Liver (tissue), 9 donors: ENCODE measurements around the gene MYOM1. TPM values are rescaled to one million over a fixed set of nuclear protein-coding genes. Genes with fewer than 3 reads are reported as not detected.

Experiments
- DNase-seq: peaks from one replicate; pipeline ENCODE4 v3.0.0-alpha.2; 2017; ENCODE audit warnings: low spot score
- H3K27ac ChIP-seq, 2 donors: one replicate each; pipeline ENCODE4 v1.7.0; 2013; ENCODE audit warnings: inconsistent platforms in 2 of 2, low read length in 2 of 2, control low read depth in 1 of 2, low read depth in 1 of 2, mild to moderate bottlenecking in 1 of 2
- H3K27me3 ChIP-seq, 4 donors: one replicate each; pipeline versions ENCODE4 v1.6.1 to v1.7.0; 2013; ENCODE audit warnings: low read length in 3 of 4, inconsistent platforms in 1 of 4, mild to moderate bottlenecking in 1 of 4, moderate library complexity in 1 of 4; ENCODE audit not compliant: control insufficient read depth in 4 of 4, insufficient read depth in 4 of 4
- H3K36me3 ChIP-seq, 4 donors: one replicate each; pipeline versions ENCODE4 v1.6.1 to v1.7.0; 2013; ENCODE audit warnings: low read length in 3 of 4, mild to moderate bottlenecking in 3 of 4, low read depth in 1 of 4, moderate library complexity in 1 of 4; ENCODE audit not compliant: control insufficient read depth in 4 of 4, insufficient read depth in 3 of 4
- H3K4me1 ChIP-seq, 4 donors: one replicate each; pipeline versions ENCODE4 v1.6.1 to v1.7.0; 2013; ENCODE audit warnings: low read length in 3 of 4, mild to moderate bottlenecking in 3 of 4, moderate library complexity in 1 of 4; ENCODE audit not compliant: control insufficient read depth in 4 of 4, insufficient read depth in 4 of 4
- H3K4me3 ChIP-seq, 3 donors: one replicate each; pipeline versions ENCODE4 v1.6.1 to v1.7.0; 2013; ENCODE audit warnings: low read length in 3 of 3, control low read depth in 1 of 3, low read depth in 1 of 3, mild to moderate bottlenecking in 1 of 3
- H3K9ac ChIP-seq, 2 donors: one replicate each; pipeline ENCODE4 v1.7.0; 2013; ENCODE audit warnings: low read length in 2 of 2, mild to moderate bottlenecking in 2 of 2, moderate library complexity in 2 of 2, control low read depth in 1 of 2, low read depth in 1 of 2
- H3K9me3 ChIP-seq, 4 donors: one replicate each; pipeline versions ENCODE4 v1.6.1 to v1.7.0; 2013; ENCODE audit warnings: low read length in 3 of 4; ENCODE audit not compliant: control insufficient read depth in 4 of 4
- ATF3 ChIP-seq: IDR thresholded peaks from 2 replicates; pipeline ENCODE4 v1.6.1; 2016; ENCODE audit warnings: antibody characterized with exemption
- CTCF ChIP-seq: fragments of 150-350 bp; IDR thresholded peaks from 2 replicates; pipeline ENCODE4 v1.5.1; 2017; ENCODE audit warnings: improper control_type of control experiment, low read depth, low read length; ENCODE audit not compliant: missing input control
- FOXA1 ChIP-seq: IDR thresholded peaks from 2 replicates; pipeline ENCODE4 v1.6.1; 2016; ENCODE audit warnings: antibody characterized with exemption
- FOXA2 ChIP-seq: IDR thresholded peaks from 2 replicates; pipeline ENCODE4 v1.6.1; 2016; ENCODE audit warnings: antibody characterized with exemption
- HNF4A ChIP-seq, 2 donors: conservative IDR thresholded peaks; 2 replicates each; pipeline ENCODE4 v1.6.1; 2016; ENCODE audit warnings: antibody characterized with exemption in 2 of 2, mild to moderate bottlenecking in 2 of 2
- HNF4G ChIP-seq: IDR thresholded peaks from 2 replicates; pipeline ENCODE4 v1.6.1; 2016; ENCODE audit warnings: antibody characterized with exemption
- JUND ChIP-seq, 2 donors: IDR thresholded peaks; 2 replicates each; pipeline ENCODE4 v1.6.1; 2016; ENCODE audit warnings: antibody characterized with exemption in 2 of 2
- MAX ChIP-seq: IDR thresholded peaks from 2 replicates; pipeline ENCODE4 v1.6.1; 2016; ENCODE audit warnings: antibody characterized with exemption
- RAD21 ChIP-seq, 2 donors: IDR thresholded peaks; 2 replicates each; pipeline ENCODE4 v1.6.1; 2016; ENCODE audit warnings: antibody characterized with exemption in 2 of 2, mild to moderate bottlenecking in 2 of 2
- REST ChIP-seq: IDR thresholded peaks from 2 replicates; pipeline ENCODE4 v1.6.1; 2016; ENCODE audit warnings: antibody characterized with exemption, mild to moderate bottlenecking
- RXRA ChIP-seq, 2 donors: IDR thresholded peaks; 2 replicates each; pipeline ENCODE4 v1.6.1; 2017 to 2018; ENCODE audit warnings: antibody characterized with exemption in 2 of 2, mild to moderate bottlenecking in 1 of 2
- SP1 ChIP-seq: IDR thresholded peaks from 2 replicates; pipeline ENCODE4 v1.6.1; 2018; ENCODE audit warnings: antibody characterized with exemption, mild to moderate bottlenecking
- TAF1 ChIP-seq: conservative IDR thresholded peaks from 2 replicates; pipeline ENCODE4 v1.6.1; 2016; ENCODE audit warnings: antibody characterized with exemption, mild to moderate bottlenecking
- YY1 ChIP-seq: IDR thresholded peaks from 2 replicates; pipeline ENCODE4 v1.6.1; 2016; ENCODE audit warnings: antibody characterized with exemption, mild to moderate bottlenecking
- ZBTB33 ChIP-seq: IDR thresholded peaks from 2 replicates; pipeline ENCODE4 v1.6.1; 2016; ENCODE audit warnings: antibody characterized with exemption
- WGBS: extraction: QIAGEN DNeasy Blood & Tissue Kit; methylation state at CpG from one replicate; pipeline ENCODE4 v1.1.7; 2013; 5-methylcytosine and 5-hydroxymethylcytosine counted together
- polyA plus RNA-seq, 2 donors: library from polyadenylated mRNA; stranded (reverse) in 1 of 2; unstranded in 1 of 2; fragments of 200-250 nt in 1 of 2; fragments of >200 nt in 1 of 2; fragmentation: Nextera tagmentation in 1 of 2; extraction: Ambion mirVana in 1 of 2; gene quantifications; one replicate each; pipeline versions ENCODE4 v1.2.1 to v1.2.3, GENCODE V29; 2013 to 2015
- total RNA-seq, 2 donors: library from RNA; depleted of rRNA; stranded (reverse); fragments of >200 nt; gene quantifications; one replicate each; pipeline ENCODE4 v1.2.3, GENCODE V29; 2014
- donor health status: healthy.
- donor health status: healthy.
- donor health status: healthy.
- donor health status: healthy.
- donor health status: healthy.

Gene MYOM1
- total and polyA plus RNA-seq, 4 donors = 10.1 to 48.4 (median 21.3) TPM

- WGBS = 90% methylated on average over 8 of the region's 8 CpGs
- no peak overlapping the region for H3K9ac ChIP-seq
- no peak overlapping the region for H3K4me3 ChIP-seq
- H3K36me3 ChIP-seq = no peaks in the 10 kb centered on the region
- no peaks in the 10 kb centered on the region for H3K27me3 ChIP-seq
- TF ChIP-seq HNF4G (no peak), ATF3 (no peak), CTCF (no peak), FOXA1 (no peak), MAX (no peak), RXRA (IDR thresholded peaks at IDR 0.05) (no peak), HNF4A (conservative IDR thresholded peaks at IDR 0.05) (no peak), REST (no peak), YY1 (no peak), TAF1 (no peak)
- no peak overlapping the region for H3K27ac ChIP-seq
- DNase-seq = no peak
- peaks cover 2 to 8% (median 4%) of the 10 kb centered on the region in 4 donors for H3K4me1 ChIP-seq
- no peaks in the 10 kb centered on the region for H3K9me3 ChIP-seq
Measured at GRCh38 chr18:3147935-3148554, 71.7 kb downstream of the MYOM1 start.

GRCh38 chr18:3140986-3141639, 78.7 kb downstream of the MYOM1 start:
- WGBS = 60% methylated on average over 10 of the region's 10 CpGs
- Histone ChIP-seq H3K4me3 (no peak overlapping the region), H3K9me3 (no peaks in the 10 kb centered on the region), H3K9ac (no peak overlapping the region), H3K27ac (peak overlapping the region in 1 of 2 donors; percentile 15), H3K36me3 (peaks cover 0 to 2% (median 0%) of the 10 kb centered on the region in 4 donors), H3K27me3 (no peaks in the 10 kb centered on the region), H3K4me1 (peaks cover 0 to 7% (median 0%) of the 10 kb centered on the region in 4 donors)
- no peak for DNase-seq
- TF ChIP-seq ZBTB33 (no peak), MAX (no peak), HNF4A (conservative IDR thresholded peaks at IDR 0.05) (no peak), HNF4G (no peak), YY1 (no peak), SP1 (no peak), TAF1 (no peak), JUND (IDR thresholded peaks at IDR 0.05) (no peak), RXRA (IDR thresholded peaks at IDR 0.05) (no peak), FOXA2 (no peak), REST (no peak), CTCF (no peak), RAD21 (IDR thresholded peaks at IDR 0.05) (no peak)
